Measurements from ENCODE around the gene KIAA1671. TPM values are rescaled to one million over a fixed set of nuclear protein-coding genes. Genes with fewer than 3 reads are reported as not detected.

KIAA1671 gene
- total RNA-seq, 3 donors from 2014 or later, result 9.8 to 62.8 (median 36.4) TPM

DNA sequence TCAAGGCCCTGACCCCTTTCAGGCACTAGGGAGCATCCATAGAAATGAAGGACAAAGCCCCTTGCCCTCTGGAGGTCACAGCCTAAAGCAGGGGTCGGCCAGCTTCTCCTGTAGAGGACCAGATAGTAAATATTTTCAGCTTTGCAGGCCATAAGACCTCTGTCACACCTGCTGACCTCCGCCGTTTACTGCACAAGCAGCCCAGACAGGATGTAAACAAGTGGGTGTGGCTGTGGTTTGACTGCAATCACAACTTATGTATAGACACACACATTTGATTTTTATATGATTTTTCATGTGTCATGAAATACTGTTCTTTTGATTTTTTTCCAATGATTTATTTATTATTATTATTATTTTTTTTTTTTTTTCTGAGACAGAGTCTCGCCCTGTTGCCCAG lies 34.3 kb downstream of the KIAA1671 start:
- Histone ChIP-seq H3K36me3 (no peaks in the 10 kb centered on the region), H3K27me3 (no peaks in the 10 kb centered on the region), H3K4me1 (peaks cover 0 to 2% of the 10 kb centered on the region in 2 donors), H3K27ac (no peak overlapping the region), H3K4me3 (no peak overlapping the region), H3K9me3 (no peaks in the 10 kb centered on the region)
- TF ChIP-seq POLR2AphosphoS5 (IDR thresholded peaks at IDR 0.05) (no peak), POLR2A (IDR thresholded peaks at IDR 0.05) (no peak)
- TF ChIP-seq, protein P1, sequence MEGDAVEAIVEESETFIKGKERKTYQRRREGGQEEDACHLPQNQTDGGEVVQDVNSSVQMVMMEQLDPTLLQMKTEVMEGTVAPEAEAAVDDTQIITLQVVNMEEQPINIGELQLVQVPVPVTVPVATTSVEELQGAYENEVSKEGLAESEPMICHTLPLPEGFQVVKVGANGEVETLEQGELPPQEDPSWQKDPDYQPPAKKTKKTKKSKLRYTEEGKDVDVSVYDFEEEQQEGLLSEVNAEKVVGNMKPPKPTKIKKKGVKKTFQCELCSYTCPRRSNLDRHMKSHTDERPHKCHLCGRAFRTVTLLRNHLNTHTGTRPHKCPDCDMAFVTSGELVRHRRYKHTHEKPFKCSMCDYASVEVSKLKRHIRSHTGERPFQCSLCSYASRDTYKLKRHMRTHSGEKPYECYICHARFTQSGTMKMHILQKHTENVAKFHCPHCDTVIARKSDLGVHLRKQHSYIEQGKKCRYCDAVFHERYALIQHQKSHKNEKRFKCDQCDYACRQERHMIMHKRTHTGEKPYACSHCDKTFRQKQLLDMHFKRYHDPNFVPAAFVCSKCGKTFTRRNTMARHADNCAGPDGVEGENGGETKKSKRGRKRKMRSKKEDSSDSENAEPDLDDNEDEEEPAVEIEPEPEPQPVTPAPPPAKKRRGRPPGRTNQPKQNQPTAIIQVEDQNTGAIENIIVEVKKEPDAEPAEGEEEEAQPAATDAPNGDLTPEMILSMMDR (IDR thresholded peaks at IDR 0.05), result no peak
- no peak for DNase-seq (ENCODE audit: low spot score in 2 of 2)
- intact Hi-C loops (cut with DNase I; ENCODE audit: low total_unique reads), result no loop called here

DNA sequence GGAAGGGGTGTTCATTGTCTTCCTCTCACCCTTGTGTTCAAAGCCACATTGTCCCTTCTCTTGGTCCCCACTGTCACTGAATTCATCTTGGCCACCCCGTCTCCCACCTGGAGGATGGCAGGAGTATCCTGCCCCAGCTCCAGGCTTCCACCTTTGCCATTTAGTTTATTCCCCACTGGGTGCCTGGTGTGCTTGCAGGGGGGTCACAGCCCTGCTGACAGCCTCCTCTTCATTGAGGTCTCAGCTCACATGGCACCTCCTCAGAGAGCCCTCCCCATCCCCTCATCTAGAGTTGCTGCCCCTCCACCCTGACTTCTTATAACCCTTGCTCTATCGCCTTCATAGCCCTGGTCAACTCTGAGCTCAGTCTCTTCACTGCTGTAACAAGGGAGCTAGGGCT lies 36.6 kb downstream of the KIAA1671 start:
- H3K27me3 ChIP-seq, result no peaks in the 10 kb centered on the region
- intact Hi-C loops (cut with DNase I; ENCODE audit: low total_unique reads), result no loop called here
- TF ChIP-seq, protein P1 (IDR thresholded peaks at IDR 0.05), result no peak
- TF ChIP-seq POLR2A (IDR thresholded peaks at IDR 0.05), result no peak
- no peak for TF ChIP-seq POLR2AphosphoS5 (IDR thresholded peaks at IDR 0.05)
- H3K36me3 ChIP-seq, result no peaks in the 10 kb centered on the region
- no peak overlapping the region for H3K4me3 ChIP-seq
- no peak for DNase-seq (ENCODE audit: low spot score in 2 of 2)
- no peaks in the 10 kb centered on the region for H3K9me3 ChIP-seq
- peaks cover 0 to 6% of the 10 kb centered on the region in 2 donors for H3K4me1 ChIP-seq
- H3K27ac ChIP-seq, result peak overlapping the region; percentile 56 to 82

DNA sequence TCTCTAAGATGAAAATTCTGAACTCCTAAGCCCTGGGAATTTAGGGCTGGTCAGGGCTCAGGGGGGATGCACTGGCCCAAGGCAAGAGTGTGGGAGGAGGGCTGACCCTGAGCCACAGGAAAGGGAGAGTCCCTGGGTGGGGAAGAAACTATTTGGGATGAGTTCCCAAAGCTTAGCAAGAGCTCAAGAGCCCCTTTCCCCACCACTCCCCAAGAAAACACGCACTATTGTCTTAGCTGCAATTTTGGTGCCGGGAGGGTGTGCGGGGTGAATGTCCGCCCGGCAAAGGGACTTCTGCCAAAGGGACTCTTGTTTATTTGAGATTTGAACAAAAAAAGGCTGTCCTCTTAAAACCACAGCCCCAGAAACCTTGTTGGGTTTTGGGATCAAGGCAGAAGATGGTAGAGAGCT lies 37.0 kb downstream of the KIAA1671 start:
- DNase-seq (ENCODE audit: low spot score in 2 of 2), result no peak
- Histone ChIP-seq H3K27ac (peak overlapping the region; percentile 56 to 82), H3K27me3 (no peaks in the 10 kb centered on the region), H3K9me3 (no peaks in the 10 kb centered on the region), H3K4me1 (peaks cover 0 to 6% of the 10 kb centered on the region in 2 donors), H3K4me3 (no peak overlapping the region), H3K36me3 (no peaks in the 10 kb centered on the region)
- TF ChIP-seq, protein P1 (IDR thresholded peaks at IDR 0.05), result no peak
- TF ChIP-seq POLR2A (IDR thresholded peaks at IDR 0.05) (no peak), POLR2AphosphoS5 (IDR thresholded peaks at IDR 0.05) (no peak)
- intact Hi-C loops (cut with DNase I; ENCODE audit: low total_unique reads), result no loop called here

DNA sequence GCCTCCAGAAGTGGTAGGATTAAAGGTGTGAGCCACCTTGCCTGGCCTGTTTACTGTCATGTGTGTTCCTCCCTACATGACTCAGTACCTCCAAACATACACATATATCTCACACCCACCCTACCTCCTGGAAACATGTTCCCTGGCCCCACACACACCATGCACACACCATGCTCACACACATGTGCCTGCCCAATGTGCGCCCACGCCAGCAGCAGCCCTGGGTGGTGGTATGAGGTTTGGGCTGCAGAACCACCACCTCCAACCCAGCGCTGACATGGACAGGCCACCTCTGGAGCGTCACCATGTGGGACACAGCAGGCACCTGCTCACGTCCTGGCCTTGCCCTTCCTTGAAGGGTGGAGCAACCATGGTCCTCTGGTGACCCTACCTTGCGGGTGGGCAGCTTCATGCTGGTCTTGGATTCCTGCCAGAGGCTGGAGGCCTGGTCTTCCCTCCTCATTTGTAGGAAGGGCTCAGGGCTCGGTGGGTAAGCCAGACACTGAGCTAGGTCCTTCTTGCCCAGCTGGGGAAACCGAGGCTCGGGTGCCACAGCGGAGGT lies 37.9 kb downstream of the KIAA1671 start:
- Histone ChIP-seq H3K4me3 (no peak overlapping the region), H3K27ac (peak overlapping the region; percentile 78 to 82), H3K27me3 (no peaks in the 10 kb centered on the region), H3K4me1 (peaks cover 0 to 6% of the 10 kb centered on the region in 2 donors), H3K9me3 (no peaks in the 10 kb centered on the region), H3K36me3 (no peaks in the 10 kb centered on the region)
- DNase-seq (ENCODE audit: low spot score in 2 of 2), result no peak
- TF ChIP-seq, protein P1 (IDR thresholded peaks at IDR 0.05), result no peak
- no peak for TF ChIP-seq POLR2A (IDR thresholded peaks at IDR 0.05)
- no peak for TF ChIP-seq POLR2AphosphoS5 (IDR thresholded peaks at IDR 0.05)
- intact Hi-C loops (cut with DNase I; ENCODE audit: low total_unique reads), result no loop called here

DNA sequence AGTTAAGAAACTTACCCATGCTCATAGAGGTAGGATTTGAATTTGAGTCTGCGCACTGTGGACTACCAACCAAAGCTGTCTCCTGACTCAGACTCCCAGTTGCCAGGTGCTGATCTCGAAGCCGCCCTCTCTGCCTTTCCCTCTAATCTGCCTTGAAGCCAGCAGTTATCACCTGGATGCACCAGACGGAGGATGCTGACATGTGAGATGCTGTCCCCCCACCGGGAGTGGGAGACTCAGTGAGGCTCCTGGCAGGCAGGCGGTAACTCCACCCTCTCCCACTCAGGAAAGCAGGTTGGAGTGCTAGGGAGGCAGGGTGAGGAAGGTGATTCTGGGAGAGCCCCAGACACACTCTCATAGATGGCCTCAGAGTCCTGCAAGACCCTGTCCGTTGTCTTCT lies 40.4 kb downstream of the KIAA1671 start:
- Histone ChIP-seq H3K27me3 (no peaks in the 10 kb centered on the region), H3K36me3 (no peaks in the 10 kb centered on the region), H3K27ac (no peak overlapping the region), H3K4me3 (no peak overlapping the region), H3K4me1 (peaks cover 0 to 6% of the 10 kb centered on the region in 2 donors), H3K9me3 (no peaks in the 10 kb centered on the region)
- no peak for DNase-seq (ENCODE audit: low spot score in 2 of 2)
- TF ChIP-seq POLR2A (IDR thresholded peaks at IDR 0.05) (no peak), POLR2AphosphoS5 (IDR thresholded peaks at IDR 0.05) (no peak)
- TF ChIP-seq, protein P1 (IDR thresholded peaks at IDR 0.05), result no peak
- intact Hi-C loops (cut with DNase I; ENCODE audit: low total_unique reads), result no loop called here

Measured in breast epithelium (tissue), 4 donors.